CD4-positive, alpha-beta T cell (primary cell): ENCODE results near the gene KIF5A. TPM values are rescaled to one million over a fixed set of nuclear protein-coding genes. Genes with fewer than 3 reads are reported as not detected.

Source experiments
- ATAC-seq: fragments of 200-7000 bp; cut with Tn5 transposase; one replicate; pipeline ENCODE4 v1.10.0; 2022; ENCODE audit warnings: mild to moderate bottlenecking; ENCODE audit not compliant: poor library complexity
- CTCF ChIA-PET: fragments of 350-600 bp; sonication (Branson Sonifier 250); formaldehyde crosslinking; loops from one replicate; lab custom pipeline; 2021; ENCODE audit warnings: antibody characterized with exemption, inconsistent platforms; lab: Charles Lee
- POLR2A ChIA-PET: fragments of 350-600 bp; sonication (Branson Sonifier 250); formaldehyde crosslinking; loops from one replicate; lab custom pipeline; 2021; ENCODE audit warnings: antibody characterized with exemption, inconsistent platforms; lab: Charles Lee
- DNase-seq, 14 experiments: peaks; one replicate each; pipeline ENCODE4 v3.0.0-alpha.2; 2013 to 2020; ENCODE audit warnings: mixed read lengths in 2 of 14
- H3K27ac ChIP-seq, 2 donors: one replicate each; pipeline versions ENCODE4 v1.5.1 to v1.7.0; 2013; ENCODE audit warnings: low read length in 2 of 2, low read depth in 1 of 2, mild to moderate bottlenecking in 1 of 2
- H3K27me3 ChIP-seq, 2 experiments: 1 replicate in 1 of 2; 2 replicates in 1 of 2; pipeline versions ENCODE4 v1.6.1 to v1.7.0; 2013; ENCODE audit warnings: low read length in 2 of 2, control low read depth in 1 of 2, mild to moderate bottlenecking in 1 of 2, moderate library complexity in 1 of 2; ENCODE audit not compliant: insufficient read depth in 2 of 2, control insufficient read depth in 1 of 2
- H3K36me3 ChIP-seq: one replicate; pipeline ENCODE4 v1.6.1; 2013; ENCODE audit warnings: low read length, control low read depth; ENCODE audit not compliant: insufficient read depth
- H3K4me1 ChIP-seq: one replicate; pipeline ENCODE4 v1.6.1; 2013; ENCODE audit warnings: low read length, control low read depth; ENCODE audit not compliant: insufficient read depth
- H3K4me3 ChIP-seq: one replicate; pipeline ENCODE4 v1.5.1; 2013; ENCODE audit warnings: mild to moderate bottlenecking, low read length, moderate library complexity
- H3K9me3 ChIP-seq, 2 experiments: 1 replicate in 1 of 2; 2 replicates in 1 of 2; pipeline versions ENCODE4 v1.6.1 to v1.7.0; 2013; ENCODE audit warnings: low read length in 2 of 2, mild to moderate bottlenecking in 2 of 2, control low read depth in 1 of 2, moderate library complexity in 1 of 2; ENCODE audit not compliant: control insufficient read depth in 1 of 2, insufficient read depth in 1 of 2
- H3K27ac Mint-ChIP-seq: one replicate; pipeline ENCODE4 v1.8.0; 2020; ENCODE audit warnings: mixed read lengths
- H3K27me3 Mint-ChIP-seq: one replicate; pipeline ENCODE4 v1.8.0; 2021; ENCODE audit warnings: mixed read lengths
- H3K36me3 Mint-ChIP-seq: one replicate; pipeline ENCODE4 v1.8.0; 2021; ENCODE audit warnings: low read depth, mixed read lengths
- H3K4me1 Mint-ChIP-seq: one replicate; pipeline ENCODE4 v1.8.0; 2021; ENCODE audit warnings: low read depth, mixed read lengths
- H3K4me3 Mint-ChIP-seq: one replicate; pipeline ENCODE4 v1.8.0; 2020; ENCODE audit warnings: mild to moderate bottlenecking, mixed read lengths
- H3K9me3 Mint-ChIP-seq: one replicate; pipeline ENCODE4 v1.8.0; 2020; ENCODE audit warnings: mixed read lengths
- intact Hi-C, 2 experiments: fragments of 100-400 bp; cut with DNase I in 1 of 2; cut with micrococcal nuclease in 1 of 2; formaldehyde crosslinking; loops; one replicate each; pipeline versions ENCODE4 v1.15.1 to v1.9.0; 2023 to 2025; cut with DNase I, micrococcal nuclease
- total RNA-seq, 174 experiments: library from RNA in 2 of 174; stranded (reverse) in 2 of 174; gene quantifications; one replicate each; pipeline ENCODE4 v1.2.3 and lab custom pipeline; 2021 to 2026
- TF ChIP-seq, protein P1 (sequence below): fragments of 200-600 bp; IDR thresholded peaks from one replicate; pipeline ENCODE4 v1.8.0; 2022; ENCODE audit warnings: antibody characterized with exemption, mild to moderate bottlenecking

KIF5A gene
- total RNA-seq, 2 experiments from 2014 or later, result 0.39 to 0.47 TPM

DNA sequence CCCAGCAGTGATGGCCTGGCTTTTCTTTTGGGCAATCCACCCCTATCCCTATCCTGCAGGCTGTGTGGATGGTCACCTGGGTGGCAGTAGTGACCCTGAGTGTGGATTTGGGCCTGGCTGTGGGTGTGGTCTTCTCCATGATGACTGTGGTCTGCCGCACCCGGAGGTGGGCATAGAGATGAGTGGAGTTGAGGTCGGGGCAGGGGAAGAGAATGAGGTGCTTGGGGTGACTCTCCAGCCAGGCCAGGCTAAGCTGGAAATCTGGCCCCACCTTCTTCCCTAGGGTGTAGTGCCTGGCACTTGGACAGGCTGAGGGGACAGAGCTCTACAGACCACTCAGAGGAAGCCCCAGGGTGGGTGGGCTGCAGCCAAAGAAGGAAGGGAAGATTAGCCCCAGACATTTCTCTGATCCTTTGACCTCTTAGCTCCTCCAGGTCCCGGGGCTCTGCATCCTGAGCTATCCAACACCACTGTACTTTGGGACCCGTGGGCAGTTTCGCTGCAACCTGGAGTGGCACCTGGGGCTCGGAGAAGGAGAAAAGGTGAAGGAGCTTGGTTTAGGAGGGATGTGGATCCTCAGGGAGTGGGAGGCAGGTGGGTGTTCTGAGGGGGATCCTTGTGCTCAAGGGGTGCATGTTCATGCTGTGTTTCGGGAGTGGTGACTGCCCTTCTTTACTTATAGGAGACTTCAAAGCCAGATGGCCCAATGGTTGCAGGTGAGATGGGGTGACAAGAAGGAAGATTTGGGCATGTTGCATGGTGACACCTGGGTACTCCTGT is 74.8 kb downstream of the KIF5A start:
- DNase-seq, result no peak
- Mint-ChIP-seq H3K27ac (no peak overlapping the region), H3K4me1 (peaks cover 40% of the 10 kb centered on the region), H3K9me3 (no peaks in the 10 kb centered on the region), H3K27me3 (peaks cover 98% of the 10 kb centered on the region), H3K4me3 (no peak overlapping the region), H3K36me3 (no peaks in the 10 kb centered on the region)
- H3K27ac ChIP-seq, result no peak overlapping the region
- no peak for ATAC-seq
- CTCF ChIA-PET, result interaction anchor here (1.4 kb wide), 1 partner anchor 41 kb away, joined by 3 read pairs; no protein-coding TSS in a partner anchor
- intact Hi-C loops, result loop anchor here in 1 of 2 experiments (5.0 kb wide), 1 partner anchor 118 kb away; no protein-coding TSS in a partner anchor
- H3K9me3 ChIP-seq, result peaks cover 0 to 23% of the 10 kb centered on the region in 2 experiments
- TF ChIP-seq, protein P1, sequence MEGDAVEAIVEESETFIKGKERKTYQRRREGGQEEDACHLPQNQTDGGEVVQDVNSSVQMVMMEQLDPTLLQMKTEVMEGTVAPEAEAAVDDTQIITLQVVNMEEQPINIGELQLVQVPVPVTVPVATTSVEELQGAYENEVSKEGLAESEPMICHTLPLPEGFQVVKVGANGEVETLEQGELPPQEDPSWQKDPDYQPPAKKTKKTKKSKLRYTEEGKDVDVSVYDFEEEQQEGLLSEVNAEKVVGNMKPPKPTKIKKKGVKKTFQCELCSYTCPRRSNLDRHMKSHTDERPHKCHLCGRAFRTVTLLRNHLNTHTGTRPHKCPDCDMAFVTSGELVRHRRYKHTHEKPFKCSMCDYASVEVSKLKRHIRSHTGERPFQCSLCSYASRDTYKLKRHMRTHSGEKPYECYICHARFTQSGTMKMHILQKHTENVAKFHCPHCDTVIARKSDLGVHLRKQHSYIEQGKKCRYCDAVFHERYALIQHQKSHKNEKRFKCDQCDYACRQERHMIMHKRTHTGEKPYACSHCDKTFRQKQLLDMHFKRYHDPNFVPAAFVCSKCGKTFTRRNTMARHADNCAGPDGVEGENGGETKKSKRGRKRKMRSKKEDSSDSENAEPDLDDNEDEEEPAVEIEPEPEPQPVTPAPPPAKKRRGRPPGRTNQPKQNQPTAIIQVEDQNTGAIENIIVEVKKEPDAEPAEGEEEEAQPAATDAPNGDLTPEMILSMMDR, result no peak
- POLR2A ChIA-PET, result no interaction called here
- peaks cover 41% of the 10 kb centered on the region for H3K4me1 ChIP-seq
- H3K27me3 ChIP-seq, result peaks cover 93 to 98% of the 10 kb centered on the region in 2 experiments
- no peaks in the 10 kb centered on the region for H3K36me3 ChIP-seq
- H3K4me3 ChIP-seq, result no peak overlapping the region

DNA sequence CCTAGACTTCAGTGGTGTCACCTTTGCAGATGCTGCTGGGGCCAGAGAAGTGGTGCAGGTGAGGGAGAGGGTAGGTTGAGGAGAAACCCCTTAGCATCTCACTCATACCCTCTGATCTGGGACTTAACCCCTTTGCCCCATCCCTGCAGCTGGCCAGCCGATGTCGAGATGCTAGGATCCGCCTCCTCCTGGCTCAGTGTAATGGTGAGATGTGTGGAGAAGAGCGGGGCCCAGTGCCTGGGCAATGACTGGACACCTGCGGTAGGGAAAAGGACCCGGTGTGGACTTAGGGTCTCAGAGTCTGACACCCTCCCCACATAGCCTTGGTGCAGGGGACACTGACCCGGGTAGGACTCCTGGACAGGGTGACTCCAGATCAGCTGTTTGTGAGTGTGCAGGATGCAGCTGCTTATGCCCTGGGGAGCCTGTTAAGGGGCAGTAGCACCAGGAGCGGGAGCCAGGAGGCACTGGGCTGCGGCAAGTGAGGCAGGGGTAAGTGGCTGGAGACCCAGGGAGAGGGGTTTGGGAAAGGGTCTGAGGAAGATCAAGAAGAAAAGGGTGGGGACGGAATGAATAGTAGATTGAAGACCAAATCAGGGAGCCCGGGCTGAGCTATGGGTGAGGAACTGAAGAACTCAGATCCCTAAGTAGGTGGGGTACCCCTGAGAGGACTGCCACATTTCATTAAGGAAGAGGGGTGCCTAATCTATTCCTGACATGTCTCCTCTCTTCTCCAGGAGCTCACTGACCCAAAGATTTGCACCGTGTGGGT is 75.6 kb downstream of the KIF5A start:
- no peak for ATAC-seq
- H3K27me3 ChIP-seq, result peaks cover 91 to 96% of the 10 kb centered on the region in 2 experiments
- Mint-ChIP-seq H3K27ac (no peak overlapping the region), H3K9me3 (no peaks in the 10 kb centered on the region), H3K4me3 (no peak overlapping the region), H3K36me3 (no peaks in the 10 kb centered on the region), H3K4me1 (peaks cover 33% of the 10 kb centered on the region), H3K27me3 (peaks cover 98% of the 10 kb centered on the region)
- ChIA-PET POLR2A (no interaction called here), CTCF (interaction anchor here (1.4 kb wide), 1 partner anchor 42 kb away, joined by 3 read pairs; no protein-coding TSS in a partner anchor)
- H3K9me3 ChIP-seq, result peaks cover 0 to 23% of the 10 kb centered on the region in 2 experiments
- DNase-seq, result peak in 1 of 14 experiments; percentile 10
- no peaks in the 10 kb centered on the region for H3K36me3 ChIP-seq
- no peak overlapping the region for H3K27ac ChIP-seq
- intact Hi-C loops, result loop anchor here in 1 of 2 experiments (5.0 kb wide), 1 partner anchor 117 kb away; no protein-coding TSS in a partner anchor
- H3K4me3 ChIP-seq, result no peak overlapping the region
- TF ChIP-seq, protein P1, result no peak
- peaks cover 33% of the 10 kb centered on the region for H3K4me1 ChIP-seq

DNA sequence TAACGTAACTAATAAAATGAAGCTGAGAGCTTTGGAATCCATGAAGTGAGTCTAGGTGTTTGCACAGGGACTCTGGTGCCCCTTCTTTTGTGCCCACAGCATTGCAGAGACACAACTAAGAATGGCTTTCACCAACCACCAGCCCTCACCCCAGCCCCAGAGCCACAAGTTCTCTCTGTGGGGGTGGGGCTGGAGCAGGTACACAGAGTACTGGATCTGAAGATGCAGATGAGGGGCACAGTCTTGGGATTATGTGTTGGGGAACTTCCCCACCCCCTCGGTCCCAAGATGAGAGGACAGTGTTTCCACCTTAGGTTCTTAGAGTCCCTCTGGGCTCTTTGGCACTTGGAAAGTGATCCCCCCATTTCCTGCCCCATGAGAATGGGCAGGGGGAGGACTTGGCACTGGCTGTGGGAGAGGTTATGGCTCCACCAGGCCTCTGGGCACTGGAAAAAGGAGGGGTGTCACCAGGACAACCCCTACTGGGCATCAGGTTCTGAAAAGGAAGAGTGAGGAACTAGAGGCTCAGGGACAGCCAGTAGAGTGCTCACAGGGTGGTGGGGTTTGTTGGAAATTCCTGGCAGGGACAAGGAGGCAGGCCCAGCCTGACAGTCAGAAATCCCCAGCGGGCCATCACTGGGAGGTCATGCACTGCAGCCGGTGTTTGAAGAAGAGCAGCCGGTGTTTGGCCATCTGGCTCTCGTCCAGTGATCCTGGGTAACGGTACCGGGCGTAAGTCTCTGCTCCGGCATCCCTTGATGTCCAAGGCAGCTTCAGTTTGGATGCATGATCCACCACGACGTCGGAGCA is 76.5 kb downstream of the KIF5A start:
- TF ChIP-seq, protein P1, result no peak
- Mint-ChIP-seq H3K36me3 (no peaks in the 10 kb centered on the region), H3K4me3 (no peak overlapping the region), H3K9me3 (no peaks in the 10 kb centered on the region), H3K27ac (no peak overlapping the region), H3K27me3 (peaks cover 98% of the 10 kb centered on the region), H3K4me1 (peaks cover 24% of the 10 kb centered on the region)
- Histone ChIP-seq H3K9me3 (peaks cover 0 to 14% of the 10 kb centered on the region in 2 experiments), H3K4me3 (no peak overlapping the region), H3K27me3 (peaks cover 89 to 95% of the 10 kb centered on the region in 2 experiments), H3K27ac (no peak overlapping the region), H3K4me1 (peaks cover 24% of the 10 kb centered on the region), H3K36me3 (no peaks in the 10 kb centered on the region)
- CTCF ChIA-PET, result interaction anchor here (1.3 kb wide), 1 partner anchor 43 kb away, joined by 6 read pairs; no protein-coding TSS in a partner anchor
- no peak for ATAC-seq
- POLR2A ChIA-PET, result no interaction called here
- intact Hi-C loops, result loop anchor here in 1 of 2 experiments (5.0 kb wide), 1 partner anchor 116 kb away; no protein-coding TSS in a partner anchor
- DNase-seq, result peak in 1 of 14 experiments; percentile 5
